GM12878 (cell line): ENCODE results near the gene VWA8. TPM values are rescaled to one million over a fixed set of nuclear protein-coding genes. Genes with fewer than 3 reads are reported as not detected.

Experiments used
- ATAC-seq: fragments of 200-7000 bp; cut with Tn5 transposase; 3 replicates; pipeline ENCODE4 v1.9.1; 2020; ENCODE audit warnings: mild to moderate bottlenecking, moderate library complexity
- BruUV-seq: library from RNA; stranded (reverse); fragments of 400-500 nt; replicated peaks from 2 replicates; lab custom pipeline; 2021; lab: Mats Ljungman, UMichigan
- CTCF ChIA-PET: fragments of 300-600 bp; sonication (Branson Sonifier 250); formaldehyde crosslinking; extraction: SDS; loops from one replicate; lab custom pipeline; 2021; ENCODE audit warnings: inconsistent platforms; lab: Yijun Ruan, JAX
- POLR2A ChIA-PET: fragments of 350-600 bp; formaldehyde crosslinking; extraction: SDS; loops from one replicate; lab custom pipeline; 2021; ENCODE audit warnings: inconsistent platforms; lab: Charles Lee
- RAD21 ChIA-PET: fragments of 300-600 bp; sonication (Branson Sonifier 250); formaldehyde crosslinking; loops from one replicate; lab custom pipeline; 2023; ENCODE audit warnings: antibody characterized with exemption; ENCODE audit not compliant: unreplicated experiment; lab: Charles Lee
- SMC1A ChIA-PET: fragments of 300-600 bp; sonication (Branson Sonifier 250); formaldehyde crosslinking; loops from one replicate; lab custom pipeline; 2023; ENCODE audit not compliant: unreplicated experiment, uncharacterized antibody; lab: Charles Lee
- DNase-seq: peaks from one replicate; pipeline ENCODE4 v3.0.0-alpha.2; 2011; ENCODE audit warnings: low read depth, low spot score
- FAIRE-seq: peaks from 3 replicates; lab custom pipeline; 2011; peaks lifted over from hg19 to GRCh38; lab: Jason Lieb, UNC
- H2AFZ ChIP-seq: 2 replicates; pipeline ENCODE4 v1.6.0; 2011; ENCODE audit warnings: low read depth, low read length, control low read depth; ENCODE audit not compliant: control insufficient read depth
- H3K27ac ChIP-seq: 2 replicates; pipeline ENCODE4 v1.5.1; 2011; ENCODE audit warnings: control low read depth; ENCODE audit not compliant: control insufficient read depth, insufficient read depth
- H3K27me3 ChIP-seq, 2 experiments: replicated peaks in 1 of 2; 2 replicates each; pipeline versions ENCODE4 v1.6.0 to v1.6.1; 2011; ENCODE audit warnings: low read length in 1 of 2; ENCODE audit not compliant: control insufficient read depth in 2 of 2, insufficient read depth in 2 of 2
- H3K36me3 ChIP-seq, 2 experiments: 2 replicates each; pipeline ENCODE4 v1.5.1; 2011; ENCODE audit warnings: low read length in 1 of 2; ENCODE audit not compliant: control insufficient read depth in 2 of 2, insufficient read depth in 2 of 2
- H3K4me1 ChIP-seq: 2 replicates; pipeline ENCODE4 v1.6.1; 2011; ENCODE audit warnings: mild to moderate bottlenecking, low read length, moderate library complexity, mixed read lengths; ENCODE audit not compliant: control insufficient read depth, insufficient read depth
- H3K4me2 ChIP-seq: 2 replicates; pipeline ENCODE4 v1.6.0; 2011; ENCODE audit warnings: control low read depth; ENCODE audit not compliant: control insufficient read depth, insufficient read depth
- H3K4me3 ChIP-seq: fragments of 200-600 bp; sonication (generic); 2 replicates; pipeline ENCODE4 v1.5.1; 2016
- H3K79me2 ChIP-seq: 2 replicates; pipeline ENCODE4 v1.6.0; 2011; ENCODE audit warnings: low read length; ENCODE audit not compliant: control insufficient read depth, insufficient read depth
- H3K9ac ChIP-seq: 2 replicates; pipeline ENCODE4 v1.8.0; 2011; ENCODE audit warnings: low read length, control low read depth, mixed read lengths; ENCODE audit not compliant: control insufficient read depth, insufficient read depth
- H3K9me3 ChIP-seq: replicated peaks from 3 replicates; pipeline ENCODE4 v1.5.1; 2011; ENCODE audit warnings: mild to moderate bottlenecking, low read length; ENCODE audit not compliant: control insufficient read depth, insufficient read depth
- H4K20me1 ChIP-seq: 2 replicates; pipeline ENCODE4 v1.6.0; 2011; ENCODE audit not compliant: control insufficient read depth, insufficient read depth
- ASH2L ChIP-seq: fragments of 300-600, 200-600 bp; sonication (generic); IDR thresholded peaks from 2 replicates; pipeline ENCODE4 v1.6.1; 2017; ENCODE audit warnings: low read depth, mild to moderate bottlenecking, borderline replicate concordance
- CHD1 ChIP-seq: IDR thresholded peaks from 2 replicates; pipeline ENCODE4 v1.6.1; 2012; ENCODE audit warnings: low read depth, low read length, improper control_type of control experiment
- CHD2 ChIP-seq: IDR thresholded peaks from 2 replicates; pipeline ENCODE4 v1.6.1; 2011; ENCODE audit warnings: low read depth, low read length, improper control_type of control experiment, borderline replicate concordance
- DPF2 ChIP-seq: fragments of 450-650 bp; IDR thresholded peaks from 2 replicates; pipeline ENCODE4 v1.6.1; 2017; ENCODE audit warnings: mild to moderate bottlenecking
- MTA2 ChIP-seq: fragments of 450-650 bp; IDR thresholded peaks from 2 replicates; pipeline ENCODE4 v1.6.1; 2016; ENCODE audit warnings: low read depth, mild to moderate bottlenecking, moderate library complexity
- NFXL1 ChIP-seq: fragments of 450-650 bp; IDR thresholded peaks from 2 replicates; pipeline ENCODE4 v1.6.1; 2017; ENCODE audit warnings: antibody characterized with exemption, mild to moderate bottlenecking, borderline replicate concordance
- NR2F1 ChIP-seq: fragments of 450-650 bp; conservative IDR thresholded peaks from 2 replicates; pipeline ENCODE4 v1.6.1; 2017; ENCODE audit warnings: mild to moderate bottlenecking
- SPI1 ChIP-seq: IDR thresholded peaks from 2 replicates; pipeline ENCODE4 v1.6.1; 2011; ENCODE audit warnings: low read depth, mild to moderate bottlenecking, low read length, moderate library complexity, borderline replicate concordance; ENCODE audit not compliant: insufficient read depth
- SREBF2 ChIP-seq: IDR thresholded peaks from 2 replicates; pipeline ENCODE4 v1.6.1; 2012; ENCODE audit warnings: mild to moderate bottlenecking, low read length
- STAT3 ChIP-seq: IDR thresholded peaks from 2 replicates; pipeline ENCODE4 v1.6.1; 2011; ENCODE audit warnings: low read depth, low read length, improper control_type of control experiment
- SUPT20H ChIP-seq: IDR thresholded peaks from 2 replicates; pipeline ENCODE4 v1.6.1; 2011; ENCODE audit warnings: low read depth, mild to moderate bottlenecking, low read length, moderate library complexity, borderline replicate concordance; ENCODE audit not compliant: control insufficient read depth
- ZNF274 ChIP-seq: IDR thresholded peaks from one replicate; pipeline ENCODE4 v1.8.0; 2011; ENCODE audit not compliant: insufficient read length, insufficient read depth
- ZZZ3 ChIP-seq: IDR thresholded peaks from 2 replicates; pipeline ENCODE4 v1.6.1; 2011; ENCODE audit warnings: low read depth; ENCODE audit not compliant: control insufficient read depth, insufficient read length
- WGBS: methylation state at CpG from one replicate; pipeline ENCODE4 v1.1.6; 2016; ENCODE audit warnings: low lambda C conversion rate; ENCODE audit not compliant: insufficient replicate concordance, insufficient coverage; ENCODE audit errors: missing lambda C conversion rate; 5-methylcytosine and 5-hydroxymethylcytosine counted together
- in situ Hi-C: fragments of 300-500 bp; cut with MboI; formaldehyde crosslinking; loops from 9 replicates; pipeline ENCODE4 v1.14.3; 2018; ENCODE audit warnings: mixed read lengths
- intact Hi-C: fragments of 100-400 bp; cut with micrococcal nuclease; formaldehyde crosslinking; loops from one replicate; pipeline ENCODE4 v1.14.2; 2022; ENCODE audit not compliant: unreplicated experiment
- polyA plus RNA-seq, 11 experiments: library from polyadenylated mRNA; depleted of rRNA in 4 of 11; unstranded in 6 of 11; stranded (reverse) in 5 of 11; fragments of >200 nt; fragmentation: Nextera tagmentation in 4 of 11; fragmentation: Illumina TruSeq in 1 of 11; extraction: Ambion mirVana in 4 of 11; extraction: Trizol in 1 of 11; gene quantifications; 1 replicate in 1 of 11; 2 replicates in 10 of 11; pipeline versions ENCODE4 v1.2.1 to v1.2.3, GENCODE V29; 2011 to 2016; ENCODE audit warnings: inconsistent platforms in 2 of 11, missing spikeins in 2 of 11, low read depth in 1 of 11
- total RNA-seq, 4 experiments: library from RNA; depleted of rRNA in 3 of 4; stranded (reverse); fragments of >200 nt in 3 of 4; fragmentation: Illumina TruSeq in 1 of 4; extraction: Trizol in 1 of 4; gene quantifications; 2 replicates each; pipeline versions ENCODE4 v1.2.1 to v1.2.3, GENCODE V29; 2013 to 2021
- TF ChIP-seq, protein P1 (sequence below), 3 experiments: IDR thresholded peaks in 2 of 3; conservative IDR thresholded peaks in 1 of 3; 2 replicates each; pipeline ENCODE4 v1.5.1; 2011; ENCODE audit warnings: low read depth in 3 of 3, low read length in 3 of 3, mild to moderate bottlenecking in 3 of 3, control low read depth in 2 of 3, moderate library complexity in 2 of 3, inconsistent platforms in 1 of 3, mixed read lengths in 1 of 3; ENCODE audit not compliant: control insufficient read depth in 2 of 3, insufficient read depth in 1 of 3; ENCODE audit errors: extremely low read depth in 1 of 3
- TF ChIP-seq, protein P2 (sequence below): fragments of 450-650 bp; IDR thresholded peaks from 2 replicates; pipeline ENCODE4 v1.6.1; 2017; ENCODE audit warnings: mild to moderate bottlenecking, low read depth, inconsistent platforms; ENCODE audit not compliant: poor library complexity, severe bottlenecking
- TF ChIP-seq, protein P3 (sequence below): IDR thresholded peaks from 2 replicates; pipeline ENCODE4 v1.6.1; 2012; ENCODE audit warnings: low read depth, low read length, improper control_type of control experiment
- TF ChIP-seq, protein P4 (sequence below): fragments of 450-650 bp; formaldehyde crosslinking; IDR thresholded peaks from 2 replicates; pipeline ENCODE4 v1.4.0; 2022; ENCODE audit warnings: mild to moderate bottlenecking, moderate library complexity

The VWA8 gene
- total and polyA plus RNA-seq, 10 of the 15 experiments (the other 5 are each of a cell fraction or from before 2014, with no cell fraction given) = 3.0 to 21.8 (median 13.5) TPM

DNA sequence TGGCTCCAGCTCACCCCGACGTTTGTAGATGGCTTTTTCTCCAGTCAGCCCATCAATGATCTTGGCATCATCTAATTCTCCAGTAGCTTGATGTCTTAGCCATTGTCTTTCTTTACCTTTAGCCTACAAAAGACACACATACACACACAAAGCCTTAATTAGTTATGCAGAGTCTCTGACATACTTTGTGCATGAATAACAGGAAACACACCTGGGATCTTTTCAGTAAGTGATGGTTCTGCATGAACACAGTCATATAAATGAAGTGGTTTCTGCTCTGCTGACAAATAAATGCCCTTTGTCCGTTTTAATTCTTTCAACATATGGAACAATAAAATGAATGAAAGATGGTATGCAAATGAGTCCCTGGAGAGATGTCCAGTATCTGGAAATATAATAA is 370.3 kb downstream of the VWA8 start:
- ChIA-PET POLR2A (no interaction called here), CTCF (interaction anchor here (1.1 to 1.5 kb wide), 2 partner anchors 77 to 132 kb away, joined by 3 to 4 read pairs; no protein-coding TSS in a partner anchor), RAD21 (no interaction called here), SMC1A (interaction anchor here (1.0 kb wide), 1 partner anchor 8 kb away, joined by 4 read pairs; no protein-coding TSS in a partner anchor)
- Histone ChIP-seq H3K4me1 (no peaks in the 10 kb centered on the region), H3K4me3 (no peak overlapping the region), H3K27ac (no peak overlapping the region), H3K27me3 (no peaks in the 10 kb centered on the region), H4K20me1 (no peaks in the 10 kb centered on the region), H3K36me3 (no peaks in the 10 kb centered on the region; a peak in 1 of 4 replicates), H2AFZ (no peak overlapping the region), H3K9me3 (no peaks in the 10 kb centered on the region), H3K4me2 (no peak overlapping the region), H3K79me2 (no peaks in the 10 kb centered on the region), H3K9ac (no peak overlapping the region)
- 84% methylated on average over 3 of the region's 3 CpGs for WGBS
- BruUV-seq = no TSS peak
- DNase-seq (no peak), ATAC-seq (no peak), FAIRE-seq (no peak)
- intact Hi-C loops (no loop called here), in situ Hi-C loops (no loop called here)
- TF ChIP-seq, protein P1, sequence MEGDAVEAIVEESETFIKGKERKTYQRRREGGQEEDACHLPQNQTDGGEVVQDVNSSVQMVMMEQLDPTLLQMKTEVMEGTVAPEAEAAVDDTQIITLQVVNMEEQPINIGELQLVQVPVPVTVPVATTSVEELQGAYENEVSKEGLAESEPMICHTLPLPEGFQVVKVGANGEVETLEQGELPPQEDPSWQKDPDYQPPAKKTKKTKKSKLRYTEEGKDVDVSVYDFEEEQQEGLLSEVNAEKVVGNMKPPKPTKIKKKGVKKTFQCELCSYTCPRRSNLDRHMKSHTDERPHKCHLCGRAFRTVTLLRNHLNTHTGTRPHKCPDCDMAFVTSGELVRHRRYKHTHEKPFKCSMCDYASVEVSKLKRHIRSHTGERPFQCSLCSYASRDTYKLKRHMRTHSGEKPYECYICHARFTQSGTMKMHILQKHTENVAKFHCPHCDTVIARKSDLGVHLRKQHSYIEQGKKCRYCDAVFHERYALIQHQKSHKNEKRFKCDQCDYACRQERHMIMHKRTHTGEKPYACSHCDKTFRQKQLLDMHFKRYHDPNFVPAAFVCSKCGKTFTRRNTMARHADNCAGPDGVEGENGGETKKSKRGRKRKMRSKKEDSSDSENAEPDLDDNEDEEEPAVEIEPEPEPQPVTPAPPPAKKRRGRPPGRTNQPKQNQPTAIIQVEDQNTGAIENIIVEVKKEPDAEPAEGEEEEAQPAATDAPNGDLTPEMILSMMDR (IDR thresholded peaks at IDR 0.05 in 2 of 3, conservative IDR thresholded peaks at IDR 0.05 in 1 of 3; ENCODE audit: control insufficient read depth in 2 of 3, extremely low read depth in 1 of 3, insufficient read depth in 1 of 3, low read depth in 3 of 3, low read length in 3 of 3) = no peak
- TF ChIP-seq NR2F1 (no peak), CHD2 (no peak), ASH2L (no peak), SREBF2 (no peak), NFXL1 (no peak), ZNF274 (no peak), ZZZ3 (no peak), CHD1 (no peak), SPI1 (no peak), MTA2 (no peak), DPF2 (no peak), STAT3 (no peak), SUPT20H (no peak)
- TF ChIP-seq, protein P2, sequence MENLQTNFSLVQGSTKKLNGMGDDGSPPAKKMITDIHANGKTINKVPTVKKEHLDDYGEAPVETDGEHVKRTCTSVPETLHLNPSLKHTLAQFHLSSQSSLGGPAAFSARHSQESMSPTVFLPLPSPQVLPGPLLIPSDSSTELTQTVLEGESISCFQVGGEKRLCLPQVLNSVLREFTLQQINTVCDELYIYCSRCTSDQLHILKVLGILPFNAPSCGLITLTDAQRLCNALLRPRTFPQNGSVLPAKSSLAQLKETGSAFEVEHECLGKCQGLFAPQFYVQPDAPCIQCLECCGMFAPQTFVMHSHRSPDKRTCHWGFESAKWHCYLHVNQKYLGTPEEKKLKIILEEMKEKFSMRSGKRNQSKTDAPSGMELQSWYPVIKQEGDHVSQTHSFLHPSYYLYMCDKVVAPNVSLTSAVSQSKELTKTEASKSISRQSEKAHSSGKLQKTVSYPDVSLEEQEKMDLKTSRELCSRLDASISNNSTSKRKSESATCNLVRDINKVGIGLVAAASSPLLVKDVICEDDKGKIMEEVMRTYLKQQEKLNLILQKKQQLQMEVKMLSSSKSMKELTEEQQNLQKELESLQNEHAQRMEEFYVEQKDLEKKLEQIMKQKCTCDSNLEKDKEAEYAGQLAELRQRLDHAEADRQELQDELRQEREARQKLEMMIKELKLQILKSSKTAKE = no peak
- TF ChIP-seq, protein P3, sequence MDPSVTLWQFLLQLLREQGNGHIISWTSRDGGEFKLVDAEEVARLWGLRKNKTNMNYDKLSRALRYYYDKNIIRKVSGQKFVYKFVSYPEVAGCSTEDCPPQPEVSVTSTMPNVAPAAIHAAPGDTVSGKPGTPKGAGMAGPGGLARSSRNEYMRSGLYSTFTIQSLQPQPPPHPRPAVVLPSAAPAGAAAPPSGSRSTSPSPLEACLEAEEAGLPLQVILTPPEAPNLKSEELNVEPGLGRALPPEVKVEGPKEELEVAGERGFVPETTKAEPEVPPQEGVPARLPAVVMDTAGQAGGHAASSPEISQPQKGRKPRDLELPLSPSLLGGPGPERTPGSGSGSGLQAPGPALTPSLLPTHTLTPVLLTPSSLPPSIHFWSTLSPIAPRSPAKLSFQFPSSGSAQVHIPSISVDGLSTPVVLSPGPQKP = no peak
- TF ChIP-seq, protein P4, sequence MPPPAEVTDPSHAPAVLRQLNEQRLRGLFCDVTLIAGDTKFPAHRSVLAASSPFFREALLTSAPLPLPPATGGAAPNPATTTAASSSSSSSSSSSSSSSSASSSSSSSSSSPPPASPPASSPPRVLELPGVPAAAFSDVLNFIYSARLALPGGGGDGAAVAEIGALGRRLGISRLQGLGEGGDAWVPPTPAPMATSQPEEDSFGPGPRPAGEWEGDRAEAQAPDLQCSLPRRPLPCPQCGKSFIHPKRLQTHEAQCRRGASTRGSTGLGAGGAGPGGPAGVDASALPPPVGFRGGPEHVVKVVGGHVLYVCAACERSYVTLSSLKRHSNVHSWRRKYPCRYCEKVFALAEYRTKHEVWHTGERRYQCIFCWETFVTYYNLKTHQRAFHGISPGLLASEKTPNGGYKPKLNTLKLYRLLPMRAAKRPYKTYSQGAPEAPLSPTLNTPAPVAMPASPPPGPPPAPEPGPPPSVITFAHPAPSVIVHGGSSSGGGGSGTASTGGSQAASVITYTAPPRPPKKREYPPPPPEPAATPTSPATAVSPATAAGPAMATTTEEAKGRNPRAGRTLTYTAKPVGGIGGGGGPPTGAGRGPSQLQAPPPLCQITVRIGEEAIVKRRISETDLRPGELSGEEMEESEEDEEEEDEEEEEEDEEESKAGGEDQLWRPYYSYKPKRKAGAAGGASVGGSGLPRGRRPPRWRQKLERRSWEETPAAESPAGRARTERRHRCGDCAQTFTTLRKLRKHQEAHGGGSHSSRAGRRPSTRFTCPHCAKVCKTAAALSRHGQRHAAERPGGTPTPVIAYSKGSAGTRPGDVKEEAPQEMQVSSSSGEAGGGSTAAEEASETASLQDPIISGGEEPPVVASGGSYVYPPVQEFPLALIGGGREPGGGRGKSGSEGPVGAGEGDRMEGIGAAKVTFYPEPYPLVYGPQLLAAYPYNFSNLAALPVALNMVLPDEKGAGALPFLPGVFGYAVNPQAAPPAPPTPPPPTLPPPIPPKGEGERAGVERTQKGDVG = no peak
